SK-N-MC (cell line): Measurements from ENCODE around the gene ACTN3.

Experiments used
- EZH2 ChIP-seq: fragments of 200-600 bp; sonication (generic); IDR thresholded peaks from one replicate; pipeline ENCODE4 v1.6.1; 2017; ENCODE audit warnings: antibody characterized with exemption
- POLR2AphosphoS5 ChIP-seq: IDR thresholded peaks from 2 replicates; pipeline ENCODE4 v1.6.1; 2012; ENCODE audit warnings: mild to moderate bottlenecking, low read depth, low read length, borderline replicate concordance

DNA sequence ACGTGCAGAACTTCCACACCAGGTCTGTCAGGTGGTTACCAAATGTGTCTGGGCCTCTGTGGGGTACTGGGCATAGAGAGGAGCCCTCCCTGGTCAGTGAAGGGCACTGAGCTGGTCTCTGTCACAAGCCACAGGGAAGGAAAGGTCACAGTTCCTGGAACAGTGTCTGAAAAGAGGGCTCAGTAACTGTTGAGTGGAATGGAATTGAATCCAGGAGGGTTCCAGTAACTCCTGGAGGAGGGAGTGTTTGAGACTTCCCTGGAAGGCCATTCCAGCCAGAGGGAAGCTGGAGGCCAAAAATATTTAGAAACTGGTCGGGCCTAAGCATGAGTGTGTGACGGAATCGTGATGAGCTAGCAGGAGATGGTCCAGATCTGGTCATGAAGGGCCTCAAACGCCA, 7.9 kb downstream of the ACTN3 start:
- TF ChIP-seq POLR2AphosphoS5 (no peak), EZH2 (no peak)
